NCI-H2171 treated with DMSO at 0.1 percent for 48 hours (cell line): ENCODE results near the gene FMO4.
"Not testable (repeated sequence)": the region's sequence is repeated elsewhere in the genome, so short reads cannot be mapped to it uniquely, and the experiment has no call there.

Source experiments
- DNase-seq: peaks from one replicate; lab custom pipeline; 2025; lab: John Stamatoyannopoulos, UW

The FMO4 gene

DNA sequence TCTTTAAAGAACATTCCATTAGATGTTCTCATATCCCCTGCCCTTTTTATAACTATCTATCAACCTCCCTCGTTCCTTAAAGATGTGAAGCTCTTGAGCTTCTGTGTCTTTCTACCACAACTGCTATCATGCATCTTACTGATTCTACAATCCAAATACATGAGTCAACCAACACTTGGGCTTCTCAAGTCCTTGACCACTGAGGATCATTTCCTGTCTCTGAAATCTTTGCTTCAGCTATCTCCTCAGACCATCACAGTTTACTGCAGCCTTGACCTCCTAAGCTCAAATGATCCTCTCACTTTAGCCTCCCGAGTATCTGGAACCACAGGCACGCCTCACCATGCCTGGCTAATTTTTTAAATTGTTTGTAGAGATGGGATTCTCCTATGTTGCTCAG is 75.2 kb downstream of the FMO4 start:
- DNase-seq, result no peak

DNA sequence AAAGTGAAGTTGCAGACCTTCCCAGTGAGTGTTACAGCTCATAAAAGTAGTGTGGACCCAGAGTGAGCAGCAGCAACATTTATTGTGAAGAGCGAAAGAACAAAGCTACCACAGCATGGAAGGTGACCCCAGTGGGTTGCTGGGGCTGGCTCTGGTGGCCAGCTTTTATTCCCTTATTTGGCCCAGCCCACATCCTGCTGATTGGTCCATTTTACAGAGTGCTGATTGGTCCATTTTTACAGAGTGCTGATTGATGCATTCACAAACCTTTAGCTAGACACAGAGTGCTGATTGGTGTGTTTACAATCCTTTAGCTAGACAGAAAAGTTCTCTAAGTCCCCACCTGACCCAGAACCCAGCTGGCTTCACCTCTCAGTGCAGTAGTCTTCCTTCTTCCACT is 76.8 kb downstream of the FMO4 start:
- not testable (repeated sequence) for DNase-seq
